ENCODE data around the gene SPRN. TPM values are rescaled to one million over a fixed set of nuclear protein-coding genes. Genes with fewer than 3 reads are reported as not detected.

The SPRN gene
- total and polyA plus RNA-seq, 2 donors (not counting 1 experiment from before 2014, with no cell fraction given): not detected

GRCh38 chr10:133391249-133391635 is 33.2 kb downstream of the SPRN start:
- ATAC-seq (ENCODE audit: low read depth) (no peak), DNase-seq (no peak)
- POLR2A ChIA-PET: interaction anchor here (0.8 to 2.6 kb wide), 2 partner anchors 10 to 33 kb away, joined by 11 to 12 read pairs; partner anchors contain the start of gene FUOM
- 95% methylated on average over 12 of the region's 12 CpGs for WGBS (ENCODE audit: insufficient coverage)
- Mint-ChIP-seq H3K9me3 (ENCODE audit: insufficient read depth) (no peaks in the 10 kb centered on the region), H3K4me1 (peaks cover 62% of the 10 kb centered on the region), H3K27ac (peak overlapping the region; percentile 96), H3K4me3 (peak overlapping the region; percentile 77), H3K27me3 (no peaks in the 10 kb centered on the region)
- CTCF ChIA-PET: interaction anchor here (1.8 to 2.0 kb wide), 2 partner anchors 13 to 62 kb away, joined by 7 to 11 read pairs; no protein-coding TSS in a partner anchor
- H3K4me1 ChIP-seq (ENCODE audit: control insufficient read depth in 2 of 2, insufficient read depth in 2 of 2, low read length in 2 of 2): peaks cover 58 to 72% of the 10 kb centered on the region in 2 donors
- peak overlapping the region in 1 of 5 experiments; percentile 38 for H3K4me3 ChIP-seq (ENCODE audit: control extremely low read depth in 1 of 5, extremely low read depth in 1 of 5, insufficient read depth in 1 of 5, low read depth in 2 of 5, low read length in 4 of 5)
- H3K9ac ChIP-seq (ENCODE audit: low read length): peak overlapping the region; percentile 23
- peak overlapping the region; percentile 77 to 81 for H3K27ac ChIP-seq (ENCODE audit: low read length in 2 of 2)
- H3K36me3 ChIP-seq (replicated peaks in 1 of 2; ENCODE audit: control extremely low read depth in 1 of 2, control insufficient read depth in 1 of 2, extremely low read depth in 1 of 2, insufficient read depth in 2 of 2, low read length in 1 of 2): peaks cover 0 to 15% of the 10 kb centered on the region in 2 experiments
- peak overlapping the region; percentile 83 for H3K4me2 ChIP-seq (replicated peaks; ENCODE audit: low read depth, low read length, poor library complexity, severe bottlenecking)
- H3K79me2 ChIP-seq (ENCODE audit: control insufficient read depth, insufficient read depth, low read length): peaks cover 30% of the 10 kb centered on the region
- H3K27me3 ChIP-seq (replicated peaks in 1 of 4; ENCODE audit: control extremely low read depth in 1 of 4, control insufficient read depth in 3 of 4, insufficient read depth in 4 of 4, low read length in 3 of 4): no peaks in the 10 kb centered on the region
- intact Hi-C loops (cut with micrococcal nuclease): loop anchor here (5.0 kb wide), 1 partner anchor 114 kb away; the partner anchor contains the start of gene ADAM8
- no peaks in the 10 kb centered on the region for H4K20me1 ChIP-seq (ENCODE audit: control insufficient read depth, insufficient read depth, low read length, poor library complexity, severe bottlenecking)
- peak overlapping the region; percentile 6 for H2AFZ ChIP-seq (ENCODE audit: insufficient read depth, low read depth, low read length, poor library complexity, severe bottlenecking)
- no peaks in the 10 kb centered on the region for H3K9me3 ChIP-seq (ENCODE audit: control extremely low read depth in 1 of 3, control insufficient read depth in 2 of 3, insufficient read depth in 1 of 3, low read length in 2 of 3)
- TF ChIP-seq, protein P1, sequence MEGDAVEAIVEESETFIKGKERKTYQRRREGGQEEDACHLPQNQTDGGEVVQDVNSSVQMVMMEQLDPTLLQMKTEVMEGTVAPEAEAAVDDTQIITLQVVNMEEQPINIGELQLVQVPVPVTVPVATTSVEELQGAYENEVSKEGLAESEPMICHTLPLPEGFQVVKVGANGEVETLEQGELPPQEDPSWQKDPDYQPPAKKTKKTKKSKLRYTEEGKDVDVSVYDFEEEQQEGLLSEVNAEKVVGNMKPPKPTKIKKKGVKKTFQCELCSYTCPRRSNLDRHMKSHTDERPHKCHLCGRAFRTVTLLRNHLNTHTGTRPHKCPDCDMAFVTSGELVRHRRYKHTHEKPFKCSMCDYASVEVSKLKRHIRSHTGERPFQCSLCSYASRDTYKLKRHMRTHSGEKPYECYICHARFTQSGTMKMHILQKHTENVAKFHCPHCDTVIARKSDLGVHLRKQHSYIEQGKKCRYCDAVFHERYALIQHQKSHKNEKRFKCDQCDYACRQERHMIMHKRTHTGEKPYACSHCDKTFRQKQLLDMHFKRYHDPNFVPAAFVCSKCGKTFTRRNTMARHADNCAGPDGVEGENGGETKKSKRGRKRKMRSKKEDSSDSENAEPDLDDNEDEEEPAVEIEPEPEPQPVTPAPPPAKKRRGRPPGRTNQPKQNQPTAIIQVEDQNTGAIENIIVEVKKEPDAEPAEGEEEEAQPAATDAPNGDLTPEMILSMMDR (IDR thresholded peaks at IDR 0.05): no peak
- no peak for TF ChIP-seq EZH2 (IDR thresholded peaks at IDR 0.05; ENCODE audit: borderline replicate concordance, insufficient read depth, low read depth, low read length, poor library complexity, severe bottlenecking)

DNA sequence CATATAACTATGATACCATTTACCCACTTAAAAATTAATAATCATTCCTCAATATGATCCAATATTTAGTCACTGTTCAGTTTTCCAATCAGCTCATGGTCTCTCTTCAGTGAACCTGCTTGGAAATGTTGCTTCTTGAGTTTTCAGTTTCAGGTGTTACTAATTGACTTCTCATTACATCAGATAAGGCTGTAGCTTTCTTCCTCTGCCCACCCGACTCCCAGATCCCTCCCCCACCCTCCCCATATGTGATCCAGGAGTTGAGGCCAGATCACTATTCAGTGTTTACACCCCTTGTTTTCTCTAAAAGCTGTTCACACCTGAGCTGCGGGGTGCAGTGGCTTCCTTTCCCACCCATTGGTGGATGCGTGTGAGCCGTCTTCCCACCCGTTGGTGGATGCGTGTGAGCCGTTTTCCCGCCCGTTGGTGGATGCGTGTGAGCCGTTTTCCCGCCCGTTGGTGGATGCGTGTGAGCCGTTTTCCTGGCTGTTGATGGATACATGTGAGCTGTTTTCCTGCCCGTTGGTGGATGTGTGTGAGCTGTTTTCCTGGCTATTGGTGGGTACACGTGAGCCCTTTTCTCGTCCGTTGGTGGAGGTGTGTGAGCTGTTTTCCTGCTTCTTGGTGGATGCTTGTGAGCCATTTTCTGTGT is 33.7 kb downstream of the SPRN start:
- H3K4me3 ChIP-seq (ENCODE audit: control extremely low read depth in 1 of 5, extremely low read depth in 1 of 5, insufficient read depth in 1 of 5, low read depth in 2 of 5, low read length in 4 of 5): peak overlapping the region in 2 of 5 experiments; percentile 11 to 58

More for the DNA sequence above, 33.7 kb downstream of the SPRN start:
- H3K4me3 Mint-ChIP-seq: peak overlapping the region; percentile 85
- H3K4me1 ChIP-seq (ENCODE audit: control insufficient read depth in 2 of 2, insufficient read depth in 2 of 2, low read length in 2 of 2): peaks cover 58 to 72% of the 10 kb centered on the region in 2 donors
- H3K79me2 ChIP-seq (ENCODE audit: control insufficient read depth, insufficient read depth, low read length): peaks cover 31% of the 10 kb centered on the region
- TF ChIP-seq EZH2 (IDR thresholded peaks at IDR 0.05; ENCODE audit: borderline replicate concordance, insufficient read depth, low read depth, low read length, poor library complexity, severe bottlenecking): no peak
- TF ChIP-seq, protein P1 (IDR thresholded peaks at IDR 0.05): no peak
- H3K4me1 Mint-ChIP-seq: peaks cover 63% of the 10 kb centered on the region
- H3K4me2 ChIP-seq (replicated peaks; ENCODE audit: low read depth, low read length, poor library complexity, severe bottlenecking): peak overlapping the region; percentile 83
- ATAC-seq (ENCODE audit: low read depth) (no peak), DNase-seq (no peak)
- POLR2A ChIA-PET: interaction anchor here (0.7 to 2.6 kb wide), 5 partner anchors 10 to 33 kb away, joined by 4 to 11 read pairs (median 7); partner anchors contain the start of genes ECHS1 and FUOM
- H3K9me3 Mint-ChIP-seq (ENCODE audit: insufficient read depth): no peaks in the 10 kb centered on the region
- no peaks in the 10 kb centered on the region for H3K9me3 ChIP-seq (ENCODE audit: control extremely low read depth in 1 of 3, control insufficient read depth in 2 of 3, insufficient read depth in 1 of 3, low read length in 2 of 3)
- peak overlapping the region; percentile 96 for H3K27ac Mint-ChIP-seq
- H3K27ac ChIP-seq (ENCODE audit: low read length in 2 of 2): peak overlapping the region; percentile 77 to 81
- no peaks in the 10 kb centered on the region for H4K20me1 ChIP-seq (ENCODE audit: control insufficient read depth, insufficient read depth, low read length, poor library complexity, severe bottlenecking)
- H3K36me3 ChIP-seq (replicated peaks in 1 of 2; ENCODE audit: control extremely low read depth in 1 of 2, control insufficient read depth in 1 of 2, extremely low read depth in 1 of 2, insufficient read depth in 2 of 2, low read length in 1 of 2): peaks cover 0 to 10% of the 10 kb centered on the region in 2 experiments
- intact Hi-C loops (cut with micrococcal nuclease): loop anchor here (5.0 kb wide), 1 partner anchor 113 kb away; the partner anchor contains the start of gene ADAM8
- H3K27me3 ChIP-seq (replicated peaks in 1 of 4; ENCODE audit: control extremely low read depth in 1 of 4, control insufficient read depth in 3 of 4, insufficient read depth in 4 of 4, low read length in 3 of 4): no peaks in the 10 kb centered on the region
- H3K27me3 Mint-ChIP-seq: no peaks in the 10 kb centered on the region
- CTCF ChIA-PET: interaction anchor here (0.7 to 2.0 kb wide), 5 partner anchors 13 to 61 kb away, joined by 3 to 11 read pairs (median 3); no protein-coding TSS in a partner anchor
- H2AFZ ChIP-seq (ENCODE audit: insufficient read depth, low read depth, low read length, poor library complexity, severe bottlenecking): no peak overlapping the region
- WGBS (ENCODE audit: insufficient coverage): 81% methylated on average over 18 of the region's 19 CpGs
- no peak overlapping the region for H3K9ac ChIP-seq (ENCODE audit: low read length)
